HFFc6 (cell line): Measurements from ENCODE around the gene SENP2. TPM values are rescaled to one million over a fixed set of nuclear protein-coding genes. Genes with fewer than 3 reads are reported as not detected.
"Not testable (repeated sequence)": the region's sequence is repeated elsewhere in the genome, so short reads cannot be mapped to it uniquely, and the experiment has no call there.

ENCODE experiments used
- DNase-seq: peaks from one replicate; pipeline ENCODE4 v3.0.0-alpha.2; 2018
- H3K27ac Mint-ChIP-seq: 2 replicates; pipeline ENCODE4 v1.8.0; 2020; ENCODE audit warnings: mild to moderate bottlenecking, mixed read lengths
- H3K27me3 Mint-ChIP-seq: 2 replicates; pipeline ENCODE4 v1.8.0; 2021; ENCODE audit warnings: mild to moderate bottlenecking, moderate library complexity, mixed read lengths; ENCODE audit not compliant: insufficient read depth
- H3K36me3 Mint-ChIP-seq: 2 replicates; pipeline ENCODE4 v1.8.0; 2021; ENCODE audit warnings: low read depth, mixed read lengths
- H3K4me1 Mint-ChIP-seq: 2 replicates; pipeline ENCODE4 v1.8.0; 2020; ENCODE audit warnings: low read depth, mixed read lengths
- H3K4me3 Mint-ChIP-seq: 2 replicates; pipeline ENCODE4 v1.8.0; 2020; ENCODE audit warnings: mild to moderate bottlenecking, moderate library complexity, mixed read lengths
- H3K9me3 Mint-ChIP-seq: 2 replicates; pipeline ENCODE4 v1.8.0; 2020; ENCODE audit warnings: mild to moderate bottlenecking, mixed read lengths
- total RNA-seq, 6 experiments: library from RNA; stranded (reverse); fragmentation: NEBNext Ultra II Directional; extraction: Animal tissue kit (Norgen Biotek cat#: 25700); gene quantifications; 2 replicates in 1 of 6; 3 replicates in 5 of 6; pipeline ENCODE4 v1.2.3, GENCODE V29; 2021
- TF ChIP-seq, protein P1 (sequence below): fragments of 200-600 bp; sonication (generic); IDR thresholded peaks from 2 replicates; pipeline ENCODE4 v1.5.0; 2021; ENCODE audit warnings: antibody characterized with exemption, mild to moderate bottlenecking

SENP2 gene
- total RNA-seq, 6 experiments from 2014 or later: 38.6 to 47.0 (median 42.7) TPM

DNA sequence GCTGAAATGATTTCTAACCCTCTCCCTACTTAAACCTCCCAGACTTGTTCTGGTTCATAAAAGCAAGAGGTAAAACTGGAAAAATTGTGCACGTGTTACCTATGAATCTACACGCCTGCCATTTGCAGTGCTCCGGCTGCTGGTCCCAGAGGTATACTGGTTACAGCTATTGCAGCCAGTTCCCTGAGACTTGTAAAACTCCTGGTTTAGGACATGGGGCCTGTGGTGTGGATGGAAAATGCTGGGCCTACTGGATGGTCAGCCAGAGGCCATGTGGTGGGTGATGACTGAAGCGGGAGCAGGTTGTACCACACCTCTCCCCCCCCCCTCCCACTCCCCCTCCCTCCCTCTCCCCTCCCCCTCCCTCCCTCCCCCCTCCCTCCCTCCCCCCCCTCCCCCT, 45.0 kb downstream of the SENP2 start:
- DNase-seq: no peak
- H3K27ac Mint-ChIP-seq: peak overlapping the region; percentile 88; the same call in 1 of the 2 replicates

DNA sequence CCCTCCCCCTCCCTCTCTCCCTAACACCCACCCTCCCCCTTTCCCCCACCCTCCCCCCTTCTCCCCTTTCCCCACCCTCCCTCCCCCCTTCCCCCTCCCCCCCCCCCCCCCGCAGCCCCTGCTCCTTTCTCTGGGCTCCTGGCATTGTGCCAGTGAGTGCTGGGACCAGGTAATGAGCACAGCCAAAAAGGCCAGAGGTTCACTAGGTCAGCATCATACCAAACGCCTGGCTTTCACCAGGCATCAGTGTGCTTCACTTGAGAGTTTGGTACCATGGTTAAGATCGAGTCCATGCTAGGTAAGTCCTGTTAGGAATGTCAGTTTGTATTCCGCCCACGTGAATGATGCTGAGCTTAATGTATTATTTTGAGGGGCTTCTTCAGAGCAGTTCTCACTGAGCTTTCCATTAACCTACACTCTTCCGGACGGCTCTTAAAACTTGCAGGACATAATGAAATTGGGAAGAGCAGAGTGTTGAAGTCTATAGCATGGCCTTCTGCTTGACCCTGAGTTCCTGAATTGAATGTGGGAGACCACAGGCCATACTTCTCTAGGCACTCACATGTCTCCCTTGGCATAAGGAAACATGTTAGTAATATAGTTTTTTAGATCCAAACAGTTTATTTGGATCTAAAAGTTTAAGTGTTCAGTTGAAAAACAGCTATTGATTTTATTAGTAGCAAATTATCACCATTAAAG, 45.6 kb downstream of the SENP2 start:
- TF ChIP-seq, protein P1, sequence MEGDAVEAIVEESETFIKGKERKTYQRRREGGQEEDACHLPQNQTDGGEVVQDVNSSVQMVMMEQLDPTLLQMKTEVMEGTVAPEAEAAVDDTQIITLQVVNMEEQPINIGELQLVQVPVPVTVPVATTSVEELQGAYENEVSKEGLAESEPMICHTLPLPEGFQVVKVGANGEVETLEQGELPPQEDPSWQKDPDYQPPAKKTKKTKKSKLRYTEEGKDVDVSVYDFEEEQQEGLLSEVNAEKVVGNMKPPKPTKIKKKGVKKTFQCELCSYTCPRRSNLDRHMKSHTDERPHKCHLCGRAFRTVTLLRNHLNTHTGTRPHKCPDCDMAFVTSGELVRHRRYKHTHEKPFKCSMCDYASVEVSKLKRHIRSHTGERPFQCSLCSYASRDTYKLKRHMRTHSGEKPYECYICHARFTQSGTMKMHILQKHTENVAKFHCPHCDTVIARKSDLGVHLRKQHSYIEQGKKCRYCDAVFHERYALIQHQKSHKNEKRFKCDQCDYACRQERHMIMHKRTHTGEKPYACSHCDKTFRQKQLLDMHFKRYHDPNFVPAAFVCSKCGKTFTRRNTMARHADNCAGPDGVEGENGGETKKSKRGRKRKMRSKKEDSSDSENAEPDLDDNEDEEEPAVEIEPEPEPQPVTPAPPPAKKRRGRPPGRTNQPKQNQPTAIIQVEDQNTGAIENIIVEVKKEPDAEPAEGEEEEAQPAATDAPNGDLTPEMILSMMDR: no peak
- Mint-ChIP-seq H3K27ac (peak overlapping the region; percentile 59; the same call in 1 of the 2 replicates), H3K36me3 (peaks cover 14% of the 10 kb centered on the region; the same call in 1 of the 2 replicates), H3K4me3 (no peak overlapping the region), H3K4me1 (peaks cover 28% of the 10 kb centered on the region), H3K27me3 (peaks cover 4% of the 10 kb centered on the region; the same call in 1 of the 2 replicates), H3K9me3 (no peaks in the 10 kb centered on the region)
- DNase-seq: no peak

More for the DNA sequence above, 45.0 kb downstream of the SENP2 start:
- Mint-ChIP-seq H3K4me3 (no peak overlapping the region; the same call in 1 of the 2 replicates), H3K4me1 (peaks cover 28% of the 10 kb centered on the region), H3K9me3 (no peaks in the 10 kb centered on the region), H3K27me3 (peaks cover 4% of the 10 kb centered on the region; the same call in 1 of the 2 replicates), H3K36me3 (peaks cover 14% of the 10 kb centered on the region; the same call in 1 of the 2 replicates)
- TF ChIP-seq, protein P1: no peak

GRCh38 chr3:185632996-185633395, 46.9 kb downstream of the SENP2 start:
- Mint-ChIP-seq H3K36me3 (0 out of 2 replicates have a peak, but pooled peaks cover 5% of the 10 kb centered on the region), H3K9me3 (no peaks in the 10 kb centered on the region), H3K27ac (no peak overlapping the region), H3K4me3 (no peak overlapping the region), H3K27me3 (peaks cover 9% of the 10 kb centered on the region), H3K4me1 (peaks cover 28% of the 10 kb centered on the region)
- TF ChIP-seq, protein P1: no peak
- no peak for DNase-seq

DNA sequence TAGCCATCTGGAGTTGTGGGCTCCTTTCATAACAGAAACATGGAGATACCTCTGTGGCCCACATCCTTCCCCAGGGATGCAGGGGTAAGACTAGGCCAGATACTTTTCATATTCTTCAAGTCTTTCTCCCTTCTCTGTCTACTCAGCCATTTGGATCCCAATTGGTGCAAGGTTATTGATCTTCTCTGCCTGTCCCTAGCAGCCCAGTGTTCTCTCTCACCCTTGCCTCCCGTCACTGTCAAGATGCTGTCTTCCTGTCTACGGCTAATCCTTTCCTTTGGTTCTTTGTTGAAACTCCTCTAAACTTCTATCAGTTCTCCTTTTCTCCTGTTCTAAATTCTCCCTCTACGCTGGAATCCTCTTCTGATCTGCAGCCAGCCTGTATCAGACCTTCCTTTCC, 51.3 kb downstream of the SENP2 start:
- no peaks in the 10 kb centered on the region for H3K9me3 Mint-ChIP-seq
- TF ChIP-seq, protein P1: no peak
- peaks cover 6% of the 10 kb centered on the region for H3K36me3 Mint-ChIP-seq
- no peak overlapping the region for H3K27ac Mint-ChIP-seq
- H3K4me1 Mint-ChIP-seq: peaks cover 10% of the 10 kb centered on the region
- H3K27me3 Mint-ChIP-seq: peaks cover 6% of the 10 kb centered on the region
- DNase-seq: no peak
- no peak overlapping the region; the same call in 1 of the 2 replicates for H3K4me3 Mint-ChIP-seq

- not testable (repeated sequence) for H3K27ac Mint-ChIP-seq, H3K27me3 Mint-ChIP-seq, H3K4me1 Mint-ChIP-seq, H3K9me3 Mint-ChIP-seq, H3K4me3 Mint-ChIP-seq, H3K36me3 Mint-ChIP-seq, DNase-seq
These were observed 52.6 kb downstream of the SENP2 start for GRCh38 chr3:185638651-185639050.

GRCh38 chr3:185639632-185640206, 53.6 kb downstream of the SENP2 start:
- Mint-ChIP-seq H3K9me3 (no peaks in the 10 kb centered on the region), H3K27me3 (peaks cover 6% of the 10 kb centered on the region), H3K4me1 (peaks cover 10% of the 10 kb centered on the region), H3K27ac (no peak overlapping the region), H3K36me3 (peaks cover 7% of the 10 kb centered on the region), H3K4me3 (no peak overlapping the region)
- TF ChIP-seq, protein P1: no peak
- no peak for DNase-seq
